ENCODE measurements around the gene TICAM1.
"Not testable (repeated sequence)": the region's sequence is repeated elsewhere in the genome, so short reads cannot be mapped to it uniquely, and the experiment has no call there.

Gene TICAM1

DNA sequence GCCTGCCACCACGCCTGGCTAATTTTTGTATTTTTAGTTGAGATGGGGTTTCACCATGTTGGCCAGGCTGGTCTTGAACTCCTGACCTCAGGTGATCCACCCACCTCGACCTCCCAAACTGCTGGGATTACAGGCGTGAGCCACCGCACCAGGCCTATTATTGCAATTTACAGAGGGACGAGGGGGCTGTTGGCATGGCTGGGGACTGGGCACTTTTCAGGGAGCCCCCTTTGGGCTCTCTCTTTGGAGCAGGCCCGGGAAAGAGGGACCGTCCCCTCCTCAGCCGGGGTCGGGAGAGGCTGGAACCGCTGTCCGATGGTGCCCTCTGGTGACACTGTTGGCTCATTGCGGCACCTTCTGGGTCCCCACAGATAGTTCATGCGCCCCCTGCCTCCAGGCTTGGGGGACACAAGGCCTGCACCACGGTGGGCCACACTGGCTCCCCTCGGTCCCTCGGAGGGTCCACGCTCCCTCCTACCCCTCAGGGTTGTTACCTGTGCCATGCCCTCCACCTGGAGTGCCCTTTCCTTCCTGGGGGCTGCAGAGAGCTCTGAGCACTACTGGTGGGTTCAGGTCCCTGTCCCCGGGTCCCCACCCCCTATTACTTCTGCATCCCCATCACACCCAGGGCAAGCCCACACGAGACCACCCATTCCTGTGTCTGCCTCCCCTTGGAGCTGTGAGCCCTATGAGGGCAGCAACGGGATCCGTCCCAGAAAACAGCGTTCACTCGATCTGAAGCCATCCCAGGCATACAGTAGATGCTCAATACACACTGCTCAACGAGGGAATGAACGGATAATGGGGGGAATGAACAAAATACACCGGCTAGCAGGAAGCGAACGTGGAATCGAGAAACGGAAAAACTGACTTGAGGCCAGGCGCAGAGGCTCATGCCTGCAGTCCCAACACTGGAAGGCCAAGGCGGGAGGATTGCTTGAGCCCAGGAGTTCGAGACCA is 27.5 kb downstream of the TICAM1 start:
- in situ Hi-C loops (cut with MboI; ENCODE audit: low sequenced_read_pairs, unreplicated experiment) = loop anchor here (10.0 kb wide), 2 partner anchors 111 to 231 kb away; no protein-coding TSS in a partner anchor
- DNase-seq (ENCODE audit: low spot score) = peak; percentile 84
- peak; percentile 91 for TF ChIP-seq CTCF (IDR thresholded peaks at IDR 0.05; ENCODE audit: borderline replicate concordance, control extremely low read depth, extremely low read depth, insufficient read depth, missing control alignments)

DNA sequence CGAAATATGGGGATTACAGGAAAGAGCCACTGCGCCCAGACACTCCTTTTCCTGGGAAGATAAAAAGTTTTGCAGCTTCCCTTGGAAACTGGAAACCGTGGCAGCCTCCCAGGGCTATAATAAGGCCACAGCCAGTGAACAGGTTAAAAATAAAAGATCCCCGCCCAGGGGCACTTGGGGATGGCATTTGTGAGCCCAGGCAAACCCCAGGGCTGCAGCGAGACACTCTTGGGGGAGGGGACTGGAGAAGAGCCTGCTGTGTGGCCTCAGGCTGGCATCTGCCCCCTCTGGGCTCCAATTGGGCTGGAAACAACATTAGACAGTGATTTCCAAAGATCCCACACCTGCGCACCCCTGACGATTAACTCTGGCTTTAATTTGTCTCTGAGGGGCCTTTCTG is 28.8 kb downstream of the TICAM1 start:
- no peak for DNase-seq (ENCODE audit: low spot score)
- in situ Hi-C loops (cut with MboI; ENCODE audit: low sequenced_read_pairs, unreplicated experiment) = loop anchor here (10.0 kb wide), 2 partner anchors 112 to 232 kb away; no protein-coding TSS in a partner anchor
- no peak for TF ChIP-seq CTCF (IDR thresholded peaks at IDR 0.05; ENCODE audit: borderline replicate concordance, control extremely low read depth, extremely low read depth, insufficient read depth, missing control alignments)

DNA sequence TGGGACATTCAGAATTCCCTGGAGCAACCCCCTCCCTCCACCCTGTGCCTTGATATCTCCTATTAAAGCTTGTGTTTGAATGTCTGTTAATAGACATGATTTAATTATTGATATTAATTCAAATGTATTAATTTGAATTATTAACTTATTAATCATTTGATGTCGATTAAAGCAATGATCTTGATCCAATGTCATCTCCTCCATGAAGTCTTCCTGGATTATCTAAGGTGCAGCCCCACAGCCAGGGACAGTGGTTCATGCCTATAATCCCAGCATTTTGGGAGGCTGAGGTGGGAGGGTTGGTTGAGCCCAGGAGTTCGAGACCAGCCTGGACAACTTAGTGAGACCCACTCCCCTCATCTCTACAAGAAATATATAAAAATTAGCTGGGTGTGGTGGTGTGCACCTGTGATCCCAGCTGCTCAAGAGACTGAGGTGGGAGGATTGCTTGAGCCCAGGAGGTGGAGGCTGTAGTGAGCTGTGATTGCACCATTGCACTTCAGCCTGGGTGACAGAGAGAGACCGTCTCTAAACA is 30.4 kb downstream of the TICAM1 start:
- in situ Hi-C loops (cut with MboI; ENCODE audit: low sequenced_read_pairs, unreplicated experiment) = loop anchor here (10.0 kb wide), 2 partner anchors 114 to 234 kb away; no protein-coding TSS in a partner anchor
- no peak for TF ChIP-seq CTCF (IDR thresholded peaks at IDR 0.05; ENCODE audit: borderline replicate concordance, control extremely low read depth, extremely low read depth, insufficient read depth, missing control alignments)
- DNase-seq (ENCODE audit: low spot score) = no peak

- in situ Hi-C loops (cut with MboI; ENCODE audit: low sequenced_read_pairs, unreplicated experiment) = loop anchor here (10.0 kb wide), 2 partner anchors 114 to 234 kb away; no protein-coding TSS in a partner anchor
- TF ChIP-seq CTCF (IDR thresholded peaks at IDR 0.05; ENCODE audit: borderline replicate concordance, control extremely low read depth, extremely low read depth, insufficient read depth, missing control alignments) = no peak
- no peak for DNase-seq (ENCODE audit: low spot score)
Measured at GRCh38 chr19:4800591-4801081, 30.9 kb downstream of the TICAM1 start.

GRCh38 chr19:4795400-4795799 is 36.1 kb downstream of the TICAM1 start:
- in situ Hi-C loops (cut with MboI; ENCODE audit: low sequenced_read_pairs, unreplicated experiment) = no loop called here
- no peak for TF ChIP-seq CTCF (IDR thresholded peaks at IDR 0.05; ENCODE audit: borderline replicate concordance, control extremely low read depth, extremely low read depth, insufficient read depth, missing control alignments)
- no peak for DNase-seq (ENCODE audit: low spot score)

DNA sequence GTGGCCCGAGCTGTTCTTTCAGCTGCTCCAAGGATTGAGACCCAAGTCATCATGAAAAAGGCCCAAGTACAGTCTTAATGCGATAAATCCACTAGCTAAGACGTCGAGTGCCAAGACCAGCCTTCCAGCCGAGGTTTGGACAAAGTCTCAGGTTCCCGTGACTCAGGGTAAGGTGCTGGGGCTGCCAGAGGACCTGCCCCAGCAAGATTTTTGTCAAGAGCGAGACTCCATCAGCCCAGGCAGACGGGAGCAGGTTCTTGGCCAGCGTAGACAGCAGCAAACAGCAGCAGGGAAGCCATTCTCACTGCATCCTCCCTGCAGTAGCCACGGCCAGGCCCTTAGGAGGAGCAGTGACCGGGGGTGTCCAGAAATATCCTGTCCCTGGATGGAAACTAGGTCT is 36.5 kb downstream of the TICAM1 start:
- no peak for DNase-seq (ENCODE audit: low spot score)
- in situ Hi-C loops (cut with MboI; ENCODE audit: low sequenced_read_pairs, unreplicated experiment) = no loop called here
- no peak for TF ChIP-seq CTCF (IDR thresholded peaks at IDR 0.05; ENCODE audit: borderline replicate concordance, control extremely low read depth, extremely low read depth, insufficient read depth, missing control alignments)

- in situ Hi-C loops (cut with MboI; ENCODE audit: low sequenced_read_pairs, unreplicated experiment); DNase-seq (ENCODE audit: low spot score): not testable (repeated sequence)
Measured at GRCh38 chr19:4793278-4793677, 38.2 kb downstream of the TICAM1 start.

- in situ Hi-C loops (cut with MboI; ENCODE audit: low sequenced_read_pairs, unreplicated experiment); DNase-seq (ENCODE audit: low spot score): not testable (repeated sequence)
Measured at GRCh38 chr19:4792866-4793195, 38.7 kb downstream of the TICAM1 start.

DNA sequence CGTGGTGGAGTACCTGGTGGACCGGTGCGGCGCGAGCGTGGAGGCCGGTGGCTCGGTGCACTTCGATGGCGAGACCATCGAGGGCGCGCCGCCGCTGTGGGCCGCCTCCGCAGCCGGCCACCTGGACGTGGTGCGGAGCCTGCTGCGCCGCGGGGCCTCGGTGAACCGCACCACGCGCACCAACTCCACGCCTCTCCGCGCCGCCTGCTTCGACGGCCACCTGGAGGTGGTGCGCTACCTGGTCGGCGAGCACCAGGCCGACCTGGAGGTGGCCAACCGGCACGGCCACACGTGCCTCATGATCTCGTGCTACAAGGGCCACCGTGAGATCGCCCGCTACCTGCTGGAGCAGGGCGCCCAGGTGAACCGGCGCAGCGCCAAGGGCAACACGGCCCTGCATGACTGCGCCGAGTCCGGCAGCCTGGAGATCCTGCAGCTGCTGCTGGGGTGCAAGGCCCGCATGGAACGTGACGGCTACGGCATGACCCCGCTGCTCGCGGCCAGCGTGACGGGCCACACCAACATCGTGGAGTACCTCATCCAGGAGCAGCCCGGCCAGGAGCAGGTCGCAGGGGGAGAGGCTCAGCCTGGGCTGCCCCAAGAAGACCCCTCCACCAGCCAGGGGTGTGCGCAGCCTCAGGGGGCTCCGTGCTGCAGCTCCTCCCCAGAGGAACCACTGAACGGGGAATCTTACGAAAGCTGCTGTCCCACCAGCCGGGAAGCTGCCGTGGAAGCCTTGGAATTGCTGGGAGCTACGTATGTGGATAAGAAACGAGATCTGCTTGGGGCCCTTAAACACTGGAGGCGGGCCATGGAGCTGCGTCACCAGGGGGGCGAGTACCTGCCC is 39.3 kb downstream of the TICAM1 start:
- in situ Hi-C loops (cut with MboI; ENCODE audit: low sequenced_read_pairs, unreplicated experiment); DNase-seq (ENCODE audit: low spot score): not testable (repeated sequence)
